Right lobe of liver (tissue), 6 donors: Measurements from ENCODE around the gene CCDC85C. TPM values are rescaled to one million over a fixed set of nuclear protein-coding genes. Genes with fewer than 3 reads are reported as not detected.

ENCODE experiments used
- ATAC-seq, 4 donors: fragments of 200-7000 bp; cut with Tn5 transposase; one replicate each; pipeline ENCODE4 v1.9.1; 2020; ENCODE audit warnings: mild to moderate bottlenecking in 4 of 4, moderate library complexity in 4 of 4
- DNase-seq, 3 donors: peaks; one replicate each; pipeline ENCODE4 v3.0.0-alpha.2; 2020
- H3K27ac ChIP-seq, 3 donors: fragments of 200-600 bp; one replicate each; pipeline ENCODE4 v1.8.0; 2022
- H3K27me3 ChIP-seq, 2 donors: fragments of 200-600 bp; one replicate each; pipeline ENCODE4 v1.8.0; 2022
- H3K36me3 ChIP-seq, 4 donors: fragments of 200-600 bp; sonication (generic) in 1 of 4; one replicate each; pipeline versions ENCODE4 v1.5.1 to v1.8.0; 2017 to 2022; ENCODE audit warnings: control low read depth in 1 of 4
- H3K4me1 ChIP-seq, 4 donors: fragments of 200-600 bp; sonication (generic) in 1 of 4; one replicate each; pipeline versions ENCODE4 v1.5.1 to v1.8.0; 2017 to 2022; ENCODE audit warnings: control low read depth in 1 of 4
- H3K4me3 ChIP-seq, 3 donors: fragments of 200-600 bp; one replicate each; pipeline ENCODE4 v1.8.0; 2022
- H3K9me3 ChIP-seq, 4 donors: fragments of 200-600 bp; sonication (generic) in 1 of 4; one replicate each; pipeline versions ENCODE4 v1.5.1 to v1.8.0; 2017 to 2022; ENCODE audit warnings: control low read depth in 1 of 4
- POLR2A ChIP-seq: fragments of 450-650 bp; IDR thresholded peaks from one replicate; pipeline ENCODE4 v1.6.1; 2017; ENCODE audit warnings: antibody characterized with exemption, mild to moderate bottlenecking
- WGBS: methylation state at CpG from one replicate; pipeline ENCODE4 v1.1.6; 2018; ENCODE audit warnings: low coverage, low lambda C conversion rate; ENCODE audit not compliant: insufficient coverage; ENCODE audit errors: missing lambda C conversion rate; 5-methylcytosine and 5-hydroxymethylcytosine counted together
- intact Hi-C, 2 donors: fragments of 100-400 bp; cut with DNase I; formaldehyde crosslinking; loops; one replicate each; pipeline versions ENCODE4 v1.11.2 to v1.14.1; 2022
- total RNA-seq, 6 experiments: library from RNA; depleted of rRNA in 2 of 6; stranded (reverse); fragments of >200 nt in 2 of 6; fragmentation: NEBNext Ultra II Directional in 3 of 6; extraction: Animal tissue kit (Norgen Biotek cat#: 25700) in 3 of 6; gene quantifications; one replicate each; pipeline versions ENCODE4 v1.1.0 to v1.2.4, GENCODE V29; 2016 to 2023
- TF ChIP-seq, protein P1 (sequence below), 4 donors: fragments of 200-600 bp in 3 of 4; fragments of 450-650 bp in 1 of 4; IDR thresholded peaks; one replicate each; pipeline versions ENCODE4 v1.5.1 to v1.8.0; 2016 to 2022; ENCODE audit warnings: antibody characterized with exemption in 4 of 4, mild to moderate bottlenecking in 2 of 4
- donor health status: DM: no; HTN: yes; CAD: no.
- donor health status: DM: no; HTN: no; CAD: no.
- donor health status: DM: no; HTN: no; CAD: no.
- donor health status: DM: no; HTN: yes; CAD: no.
- donor health status: DM: no; HTN: yes; CAD: no.

Gene CCDC85C
- total RNA-seq, 6 experiments from 2014 or later = 13.6 to 32.8 (median 21.8) TPM

DNA sequence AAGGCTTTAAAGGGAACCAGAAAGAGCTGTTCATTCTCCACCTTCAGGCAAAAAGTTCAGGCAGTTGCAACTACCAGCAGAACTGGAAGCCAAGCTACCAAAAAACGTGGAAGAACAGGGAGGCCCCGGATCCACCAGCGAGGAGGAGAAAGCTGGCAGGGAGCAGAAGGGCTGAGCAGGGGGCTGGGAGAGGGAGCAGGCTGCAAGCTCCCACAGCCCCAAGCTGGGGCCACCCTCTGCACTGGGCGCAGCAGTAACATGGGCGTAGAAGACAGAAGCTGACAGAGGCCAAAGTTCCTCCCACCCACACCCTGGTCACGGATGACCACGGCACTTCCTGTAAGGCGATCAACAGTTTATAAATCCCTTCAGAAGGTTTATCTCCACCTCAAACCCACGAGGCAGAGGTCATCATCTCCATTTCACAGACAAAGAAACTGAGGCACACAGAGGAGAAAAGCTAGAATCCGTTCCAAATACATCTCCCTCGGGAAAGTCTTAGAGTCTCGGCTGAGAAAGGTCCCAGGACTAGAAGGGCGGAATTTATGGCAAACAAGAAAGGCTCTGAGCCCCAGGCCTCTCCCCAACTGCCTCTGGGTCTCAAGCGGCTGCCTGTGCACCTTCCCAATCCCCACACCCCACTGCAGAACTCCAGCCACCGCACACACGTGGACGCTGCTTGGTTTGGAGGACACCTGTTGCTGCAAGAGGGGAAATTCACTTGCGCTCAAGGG is 1.8 kb downstream of the CCDC85C start:
- peak; percentile 50 to 64 (median 60) for ATAC-seq
- intact Hi-C loops = no loop called here
- DNase-seq = peak; percentile 79 to 86 (median 84)
- no peaks in the 10 kb centered on the region for H3K36me3 ChIP-seq
- H3K4me1 ChIP-seq = peaks cover 0 to 50% (median 27%) of the 10 kb centered on the region in 4 donors
- no peaks in the 10 kb centered on the region for H3K9me3 ChIP-seq
- 14% methylated on average over 14 of the region's 18 CpGs for WGBS
- peak; percentile 87 for TF ChIP-seq POLR2A
- TF ChIP-seq, protein P1, sequence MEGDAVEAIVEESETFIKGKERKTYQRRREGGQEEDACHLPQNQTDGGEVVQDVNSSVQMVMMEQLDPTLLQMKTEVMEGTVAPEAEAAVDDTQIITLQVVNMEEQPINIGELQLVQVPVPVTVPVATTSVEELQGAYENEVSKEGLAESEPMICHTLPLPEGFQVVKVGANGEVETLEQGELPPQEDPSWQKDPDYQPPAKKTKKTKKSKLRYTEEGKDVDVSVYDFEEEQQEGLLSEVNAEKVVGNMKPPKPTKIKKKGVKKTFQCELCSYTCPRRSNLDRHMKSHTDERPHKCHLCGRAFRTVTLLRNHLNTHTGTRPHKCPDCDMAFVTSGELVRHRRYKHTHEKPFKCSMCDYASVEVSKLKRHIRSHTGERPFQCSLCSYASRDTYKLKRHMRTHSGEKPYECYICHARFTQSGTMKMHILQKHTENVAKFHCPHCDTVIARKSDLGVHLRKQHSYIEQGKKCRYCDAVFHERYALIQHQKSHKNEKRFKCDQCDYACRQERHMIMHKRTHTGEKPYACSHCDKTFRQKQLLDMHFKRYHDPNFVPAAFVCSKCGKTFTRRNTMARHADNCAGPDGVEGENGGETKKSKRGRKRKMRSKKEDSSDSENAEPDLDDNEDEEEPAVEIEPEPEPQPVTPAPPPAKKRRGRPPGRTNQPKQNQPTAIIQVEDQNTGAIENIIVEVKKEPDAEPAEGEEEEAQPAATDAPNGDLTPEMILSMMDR (IDR thresholded peaks at IDR 0.05) = no peak
- peak overlapping the region; percentile 81 to 94 (median 91) for H3K27ac ChIP-seq
- H3K4me3 ChIP-seq = peak overlapping the region; percentile 50 to 63 (median 53)
- H3K27me3 ChIP-seq = no peaks in the 10 kb centered on the region

- peak overlapping the region; percentile 50 to 63 (median 53) for H3K4me3 ChIP-seq
Measured at GRCh38 chr14:99601361-99601831, 2.6 kb downstream of the CCDC85C start.

GRCh38 chr14:99600232-99600888 is 3.6 kb downstream of the CCDC85C start:
- no peak for TF ChIP-seq POLR2A
- TF ChIP-seq, protein P1 (IDR thresholded peaks at IDR 0.05) = no peak
- no peaks in the 10 kb centered on the region for H3K27me3 ChIP-seq
- no peaks in the 10 kb centered on the region for H3K36me3 ChIP-seq
- DNase-seq (no peak), ATAC-seq (peak in 1 of 4 donors; percentile 1)
- H3K27ac ChIP-seq = peak overlapping the region; percentile 81 to 94 (median 91)
- 51% methylated on average over 2 of the region's 3 CpGs for WGBS
- no peak overlapping the region for H3K4me3 ChIP-seq
- peaks cover 0 to 53% (median 28%) of the 10 kb centered on the region in 4 donors for H3K4me1 ChIP-seq
- intact Hi-C loops = no loop called here
- H3K9me3 ChIP-seq = no peaks in the 10 kb centered on the region

More at GRCh38 chr14:99601361-99601831, 2.6 kb downstream of the CCDC85C start:
- Histone ChIP-seq H3K4me1 (peaks cover 0 to 58% (median 32%) of the 10 kb centered on the region in 4 donors), H3K36me3 (no peaks in the 10 kb centered on the region), H3K9me3 (no peaks in the 10 kb centered on the region), H3K27me3 (no peaks in the 10 kb centered on the region), H3K27ac (peak overlapping the region; percentile 81 to 94 (median 91))
- TF ChIP-seq POLR2A = peak; percentile 21
- TF ChIP-seq, protein P1 (IDR thresholded peaks at IDR 0.05) = no peak
- DNase-seq (peak; percentile 49 to 87 (median 75)), ATAC-seq (peak; percentile 21 to 31 (median 24))
- 16% methylated on average over 7 of the region's 8 CpGs for WGBS
- intact Hi-C loops = no loop called here

DNA sequence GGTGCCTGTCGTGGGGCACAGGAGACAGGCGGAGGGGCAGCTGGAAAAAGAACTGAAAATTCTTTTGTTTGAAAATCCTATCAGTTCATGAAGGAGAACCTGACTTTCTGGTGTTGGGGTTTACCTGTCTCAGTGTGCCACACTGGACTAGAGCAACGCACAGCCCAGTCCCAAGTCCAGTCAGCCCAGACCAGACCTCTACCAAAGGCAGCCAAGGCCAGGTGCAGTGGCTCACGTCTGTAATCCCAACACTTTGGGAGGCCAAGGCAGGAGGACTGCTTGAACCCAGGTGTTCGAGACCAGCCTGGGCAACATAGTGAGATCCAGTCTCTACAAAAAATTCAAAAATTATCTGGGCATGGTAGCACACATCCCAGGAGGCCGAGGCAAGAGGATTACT is 4.6 kb downstream of the CCDC85C start:
- WGBS = 0% methylated on average over 2 of the region's 6 CpGs
- Histone ChIP-seq H3K36me3 (no peaks in the 10 kb centered on the region), H3K4me1 (peaks cover 0 to 52% (median 27%) of the 10 kb centered on the region in 4 donors), H3K27me3 (no peaks in the 10 kb centered on the region), H3K27ac (peak overlapping the region in 2 of 3 donors; percentile 81 to 94), H3K9me3 (no peaks in the 10 kb centered on the region), H3K4me3 (no peak overlapping the region)
- ATAC-seq (no peak), DNase-seq (no peak)
- intact Hi-C loops = no loop called here
- TF ChIP-seq, protein P1 (IDR thresholded peaks at IDR 0.05) = no peak
- no peak for TF ChIP-seq POLR2A
